GM19025 (cell line): ENCODE results near the gene KLHL20.
"Not testable (repeated sequence)": the region's sequence is repeated elsewhere in the genome, so short reads cannot be mapped to it uniquely, and the experiment has no call there.

Experiments
- ATAC-seq: cut with Tn5 transposase; IDR thresholded peaks from one replicate; pipeline ENCODE4 v1.9.1; 2021; ENCODE audit warnings: mild to moderate bottlenecking, low read depth, moderate library complexity; ENCODE audit not compliant: unreplicated experiment

KLHL20 gene

GRCh38 chr1:173714759-173715537, at the start of gene KLHL20:
Gene KLHL20 (plus strand): TSS chr1:173714981. CDS start chr1:173716044, 1,063 bp downstream.
- peak; percentile 95 for ATAC-seq

DNA sequence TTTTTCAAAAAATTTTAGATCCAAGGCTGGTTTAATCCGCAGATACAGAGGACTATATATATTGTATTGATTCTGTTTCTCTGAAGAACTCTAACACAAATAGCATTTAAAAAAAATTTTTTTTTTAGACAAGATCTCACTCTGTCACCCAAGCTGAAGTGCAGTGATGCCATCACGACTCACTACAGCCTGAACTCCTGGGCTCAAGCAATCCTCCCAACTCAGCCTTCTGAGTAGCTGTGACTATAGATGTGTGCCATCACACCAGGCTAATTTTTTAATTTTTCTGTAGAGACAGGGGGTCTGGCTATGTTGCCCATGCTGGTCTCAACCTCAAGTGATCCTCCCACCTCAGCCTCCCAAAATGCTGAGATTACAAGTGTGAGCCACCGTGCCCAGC, 48.1 kb upstream of the KLHL20 start:
- ATAC-seq = no peak

DNA sequence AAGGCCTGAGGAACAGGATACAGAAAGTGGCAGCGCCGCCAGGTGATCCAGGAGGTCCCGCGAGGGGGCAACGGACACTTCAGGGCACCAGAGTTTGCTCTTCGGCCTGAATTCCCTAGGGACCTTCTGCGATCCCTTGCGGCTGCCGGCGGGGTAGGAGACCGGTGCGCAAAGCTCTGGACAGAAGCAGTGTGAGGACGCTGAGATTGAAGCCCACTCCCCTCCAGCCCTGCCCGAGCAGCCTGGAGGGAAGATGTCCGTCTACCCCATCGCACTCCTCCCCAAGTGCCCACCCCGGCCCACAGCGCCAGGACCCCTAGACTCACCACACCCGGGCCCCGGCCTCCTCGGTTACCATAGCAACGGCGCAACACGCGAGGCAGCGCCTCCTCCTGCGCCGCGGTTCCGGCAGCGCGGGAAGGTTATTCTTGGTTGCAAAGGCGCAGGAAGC, 45.3 kb upstream of the KLHL20 start, which contains the start of gene ANKRD45:
TSS of gene ANKRD45 (minus strand) at position 361 of the 451 bp plus-strand sequence. CDS start 10,433 bp downstream, outside the sequence.
- ATAC-seq = no peak

- ATAC-seq = not testable (repeated sequence)
Observed at GRCh38 chr1:173674496-173674895, 40.3 kb upstream of the KLHL20 start.

DNA sequence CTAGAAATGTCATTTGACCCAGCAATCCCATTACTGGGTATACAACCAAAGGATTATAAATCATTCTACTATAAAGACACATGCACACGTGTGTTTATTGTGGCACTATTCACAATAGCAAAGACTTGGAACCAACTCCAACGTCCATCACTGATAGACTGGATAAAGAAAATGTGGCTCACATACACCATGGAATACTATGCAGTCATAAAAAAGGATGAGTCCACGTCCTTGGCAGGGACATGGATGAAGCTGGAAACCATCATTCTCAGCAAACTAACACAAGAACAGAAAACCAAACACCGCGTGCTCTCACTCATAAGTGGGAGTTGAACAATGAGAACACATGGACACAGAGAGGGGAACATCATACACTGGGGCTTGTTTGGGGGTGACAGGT, 34.6 kb upstream of the KLHL20 start:
- not testable (repeated sequence) for ATAC-seq

GRCh38 chr1:173682184-173682583, 32.6 kb upstream of the KLHL20 start:
- no peak for ATAC-seq

DNA sequence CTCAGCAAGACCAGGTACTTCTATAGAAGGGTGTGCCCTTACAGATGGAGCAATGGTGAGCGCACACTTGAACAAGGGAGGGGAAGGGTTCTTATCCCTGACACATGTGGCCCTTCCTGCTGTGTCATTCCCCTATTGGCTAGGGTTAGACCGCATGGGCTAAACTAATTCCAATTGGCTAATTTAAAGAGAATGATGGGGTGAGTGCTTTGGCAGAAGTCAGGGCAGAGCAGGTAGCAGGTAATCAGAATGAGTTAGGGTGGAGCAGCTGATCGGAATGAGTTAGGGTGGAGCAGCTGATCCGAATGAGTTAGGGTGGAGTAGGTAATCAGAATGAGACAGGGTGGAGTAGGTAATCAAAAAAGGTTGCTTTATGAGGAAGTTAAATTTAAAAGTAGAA, 30.9 kb upstream of the KLHL20 start:
- not testable (repeated sequence) for ATAC-seq

DNA sequence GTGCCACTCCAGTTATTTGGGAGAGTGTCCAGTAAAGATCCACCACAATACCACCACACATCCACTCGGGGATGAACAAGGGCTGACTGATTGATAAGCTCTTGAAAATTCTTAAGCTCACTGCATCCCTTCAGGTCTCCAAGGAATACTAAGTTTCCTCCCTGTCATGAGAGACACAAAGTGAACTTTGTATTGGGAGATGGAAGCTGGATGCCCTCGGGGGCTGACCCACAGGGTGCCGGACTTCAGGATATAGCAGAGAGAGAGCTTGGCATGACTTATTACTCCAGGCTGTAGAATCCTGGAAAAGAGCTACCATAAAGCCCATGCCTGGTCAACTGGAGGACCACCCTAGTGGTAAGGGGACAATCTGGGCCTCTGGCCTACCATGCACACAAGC, 29.7 kb upstream of the KLHL20 start:
- ATAC-seq = not testable (repeated sequence)

- no peak for ATAC-seq
Observed at GRCh38 chr1:173688300-173688699, 26.5 kb upstream of the KLHL20 start.

DNA sequence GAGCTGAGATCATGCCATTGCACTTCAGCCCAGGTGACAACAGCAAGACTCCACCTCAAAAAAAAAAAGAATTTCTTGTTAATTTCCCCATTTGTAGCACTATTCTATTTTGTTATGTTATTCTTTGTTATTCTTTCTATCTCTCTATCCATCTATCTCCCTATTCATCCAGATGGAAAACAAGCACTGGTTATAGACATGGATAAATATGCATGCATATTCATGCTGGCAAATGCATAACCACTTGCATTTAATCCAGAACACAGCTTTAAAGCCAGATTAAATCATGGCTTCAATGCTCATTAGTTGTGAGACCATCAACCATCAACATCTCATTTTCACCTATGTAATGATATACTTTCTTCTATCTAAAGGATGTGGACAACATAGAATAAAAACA, 21.5 kb upstream of the KLHL20 start:
- no peak for ATAC-seq

GRCh38 chr1:173701299-173701698, 13.5 kb upstream of the KLHL20 start:
- not testable (repeated sequence) for ATAC-seq

DNA sequence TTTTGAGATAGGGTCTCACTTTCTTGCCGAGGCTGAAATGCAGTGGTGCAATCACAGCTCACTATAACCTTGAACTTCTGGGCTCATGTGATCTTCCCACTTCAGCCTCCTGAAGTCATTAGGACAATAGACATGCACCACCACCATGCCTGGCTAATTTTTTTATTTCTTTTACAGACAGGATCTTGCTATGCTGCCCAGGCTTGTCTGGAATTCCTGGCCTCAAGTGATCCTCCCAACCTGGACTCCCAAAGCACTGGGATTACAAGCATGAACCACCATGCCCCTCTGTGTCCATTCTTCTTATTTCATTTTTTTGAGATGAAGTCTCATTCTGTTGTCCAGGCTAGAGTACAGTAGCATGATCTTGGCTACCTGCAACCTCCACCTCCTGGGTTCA, 12.0 kb upstream of the KLHL20 start:
- ATAC-seq = no peak

GRCh38 chr1:173705117-173705516, 9.7 kb upstream of the KLHL20 start:
- ATAC-seq = no peak

GRCh38 chr1:173708787-173709186, 6.0 kb upstream of the KLHL20 start:
- ATAC-seq = no peak

GRCh38 chr1:173714441-173714758, 381 bp upstream of the KLHL20 start:
- ATAC-seq = no peak

DNA sequence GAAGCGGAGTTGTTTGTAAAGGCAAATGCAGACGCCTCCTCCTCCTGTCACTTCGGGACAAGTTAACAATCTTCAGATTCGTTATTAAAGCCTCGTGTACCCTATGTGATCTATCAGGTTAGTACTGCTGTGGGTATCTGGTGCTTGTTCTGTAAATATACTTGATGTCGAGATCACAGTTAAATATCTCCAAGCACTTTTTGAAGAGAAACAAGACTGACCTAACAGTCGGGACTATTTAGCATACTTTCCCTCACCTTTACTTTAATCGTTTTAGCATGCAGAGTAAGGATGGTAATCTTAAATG, 710 bp downstream of the KLHL20 start:
- ATAC-seq = no peak

GRCh38 chr1:173717238-173717637, 2.5 kb downstream of the KLHL20 start:
- ATAC-seq = no peak

DNA sequence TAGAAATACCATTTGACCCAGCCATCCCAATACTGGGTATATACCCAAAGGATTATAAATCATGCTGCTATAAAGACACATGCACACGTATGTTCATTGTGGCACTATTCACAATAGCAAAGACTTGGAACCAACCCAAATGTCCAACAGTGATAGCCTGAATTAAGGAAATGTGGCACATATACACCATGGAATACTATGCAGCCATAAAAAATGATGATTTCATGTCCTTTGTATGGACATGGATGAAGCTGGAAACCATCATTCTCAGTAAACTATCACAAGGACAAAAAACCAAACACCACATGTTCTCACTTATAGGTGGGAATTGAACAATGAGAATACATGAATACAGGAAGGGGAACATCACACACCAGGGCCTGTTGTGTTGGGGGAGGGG, 16.6 kb downstream of the KLHL20 start:
- not testable (repeated sequence) for ATAC-seq

DNA sequence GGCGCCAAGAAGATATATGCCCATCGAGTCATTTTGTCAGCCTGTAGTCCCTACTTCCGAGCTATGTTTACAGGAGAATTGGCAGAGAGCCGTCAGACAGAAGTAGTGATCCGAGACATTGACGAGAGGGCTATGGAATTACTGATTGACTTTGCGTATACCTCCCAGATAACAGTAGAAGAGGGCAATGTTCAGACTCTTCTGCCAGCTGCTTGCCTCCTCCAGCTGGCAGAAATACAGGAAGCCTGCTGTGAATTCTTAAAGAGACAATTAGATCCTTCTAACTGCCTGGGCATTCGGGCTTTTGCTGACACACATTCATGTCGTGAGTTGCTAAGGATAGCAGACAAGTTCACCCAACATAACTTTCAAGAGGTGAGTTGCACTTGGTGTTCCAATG, 19.1 kb downstream of the KLHL20 start:
- ATAC-seq = no peak

- ATAC-seq = not testable (repeated sequence)
Observed at GRCh38 chr1:173736104-173736503, 21.3 kb downstream of the KLHL20 start.

GRCh38 chr1:173742203-173742886, 27.6 kb downstream of the KLHL20 start:
- ATAC-seq = no peak

- ATAC-seq = no peak
Observed at GRCh38 chr1:173744651-173745050, 29.9 kb downstream of the KLHL20 start.
